PC-9 (cell line): ENCODE data around the gene MYO1B.

Experiments used
- CTCF ChIP-seq: fragments of 200-600 bp; sonication (generic); conservative IDR thresholded peaks from 2 replicates; pipeline ENCODE4 v1.6.1; 2017; ENCODE audit warnings: mixed run types, antibody characterized with exemption, mild to moderate bottlenecking, moderate library complexity
- EZH2 ChIP-seq: fragments of 200-600 bp; sonication (generic); IDR thresholded peaks from 2 replicates; pipeline ENCODE4 v1.8.0; 2017; ENCODE audit warnings: antibody characterized with exemption, low read depth

GRCh38 chr2:191462370-191462769, 217.2 kb downstream of the MYO1B start:
- TF ChIP-seq CTCF: no peak
- TF ChIP-seq EZH2: no peak
